ENCODE results near the gene MAD2L1.

Gene MAD2L1

GRCh38 chr4:120057416-120057815 is 9.2 kb downstream of the MAD2L1 start:
- no peak for DNase-seq

DNA sequence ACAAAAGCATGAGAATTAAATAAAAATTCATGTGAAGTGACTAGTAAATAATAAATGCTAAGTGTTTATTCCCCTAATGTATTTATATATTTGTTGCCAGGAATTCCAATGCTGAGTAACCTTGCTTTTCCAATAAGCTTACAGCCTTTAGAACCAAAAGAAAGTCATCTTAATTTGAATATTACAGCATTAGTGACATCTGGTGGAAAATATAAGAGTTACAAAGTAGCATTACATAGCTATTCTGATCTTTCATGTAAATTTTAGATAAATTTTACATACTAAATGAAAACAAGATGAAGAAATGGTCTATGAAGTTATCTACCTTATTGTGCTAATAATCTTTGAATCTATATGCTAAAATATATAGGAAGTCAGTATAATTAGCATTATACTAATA is 10.4 kb downstream of the MAD2L1 start:
- DNase-seq = no peak

GRCh38 chr4:120055795-120056194 is 10.9 kb downstream of the MAD2L1 start:
- no peak for DNase-seq

DNA sequence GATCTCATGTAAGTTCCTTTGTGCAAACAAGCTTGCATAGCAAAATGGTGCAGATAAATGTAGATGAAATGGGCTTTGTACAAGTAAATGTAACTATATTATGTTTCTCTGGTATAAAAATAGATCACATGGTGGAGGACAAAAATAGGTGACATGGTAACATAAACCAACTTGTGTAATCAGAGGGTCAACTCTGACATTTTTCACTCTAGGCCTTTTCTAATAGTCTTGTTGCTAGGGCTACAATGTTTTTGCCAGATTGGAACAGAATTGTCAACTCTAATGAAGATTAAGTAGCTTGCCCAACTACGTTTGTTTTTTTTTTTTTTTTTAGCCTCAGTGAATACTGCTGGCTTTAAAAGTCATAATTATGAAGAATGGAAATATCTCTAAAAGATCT is 11.5 kb downstream of the MAD2L1 start:
- no peak for DNase-seq

DNA sequence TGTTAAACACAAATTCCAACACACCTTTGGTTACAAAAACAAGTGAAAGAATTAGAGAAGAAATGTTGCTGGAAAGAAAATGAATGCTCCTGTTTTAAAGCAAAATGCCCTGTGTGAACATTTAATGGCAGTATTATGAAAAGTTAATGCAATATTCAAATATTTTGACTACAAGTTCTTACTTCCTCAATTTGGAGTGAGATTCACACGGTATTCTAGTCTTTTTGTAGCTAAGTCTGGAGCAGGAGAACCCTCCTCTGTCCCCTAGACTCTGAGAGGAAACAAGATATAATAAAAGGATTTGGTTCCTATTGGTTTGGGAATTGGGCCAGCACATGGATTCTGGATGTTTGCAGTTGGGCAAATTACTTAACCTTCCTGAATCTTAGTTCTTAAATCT is 12.7 kb downstream of the MAD2L1 start:
- no peak for DNase-seq

DNA sequence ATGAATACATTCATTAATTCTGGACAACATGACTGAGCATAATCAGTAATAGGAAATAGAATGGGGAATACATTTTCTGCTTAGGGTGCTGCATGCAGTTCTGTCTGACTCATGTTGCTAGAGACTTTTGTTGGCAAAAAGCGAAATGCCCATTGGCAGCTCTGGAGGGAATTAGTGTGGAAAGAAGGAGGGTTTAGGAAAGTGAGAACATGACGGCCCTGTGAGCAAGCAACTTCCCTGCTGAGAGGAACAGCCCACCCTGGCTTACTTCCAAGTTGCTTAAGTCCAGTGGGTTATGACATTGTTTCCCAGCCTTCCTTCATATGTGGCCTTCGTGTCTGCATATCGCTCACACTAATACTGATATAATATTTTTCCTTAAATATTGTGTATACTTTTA is 13.8 kb downstream of the MAD2L1 start:
- no peak for DNase-seq

- DNase-seq = no peak
Measured at GRCh38 chr4:120051253-120051652, 15.4 kb downstream of the MAD2L1 start.

- peak; percentile 22 to 77 (median 46) for DNase-seq
Measured at GRCh38 chr4:120049732-120050494, 16.7 kb downstream of the MAD2L1 start.

GRCh38 chr4:120043828-120044227 is 22.8 kb downstream of the MAD2L1 start:
- DNase-seq = no peak

- DNase-seq = no peak
Measured at GRCh38 chr4:120037411-120037810, 29.2 kb downstream of the MAD2L1 start.

- DNase-seq = no peak
Measured at GRCh38 chr4:120034913-120035312, 31.7 kb downstream of the MAD2L1 start.

DNA sequence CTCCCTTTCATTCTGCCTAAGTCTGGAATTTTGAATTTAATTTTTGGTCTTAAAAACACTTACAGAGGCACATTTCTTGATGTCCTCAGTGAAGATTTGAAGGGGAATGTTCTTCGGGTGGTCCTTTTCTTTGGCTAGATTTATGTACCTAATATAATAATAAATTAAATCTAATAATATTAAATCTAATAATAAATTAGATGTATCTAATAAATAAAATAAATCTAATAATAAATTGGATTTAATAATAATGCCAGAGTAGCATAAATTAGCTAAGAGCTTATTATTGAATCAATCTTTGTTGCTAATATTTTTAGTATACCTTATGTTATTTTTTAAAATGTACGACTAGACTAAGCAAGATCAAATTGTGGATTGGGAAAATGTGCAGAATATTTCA is 39.8 kb downstream of the MAD2L1 start:
- no peak for DNase-seq

- DNase-seq = no peak
Measured at GRCh38 chr4:120025516-120025915, 41.1 kb downstream of the MAD2L1 start.

DNA sequence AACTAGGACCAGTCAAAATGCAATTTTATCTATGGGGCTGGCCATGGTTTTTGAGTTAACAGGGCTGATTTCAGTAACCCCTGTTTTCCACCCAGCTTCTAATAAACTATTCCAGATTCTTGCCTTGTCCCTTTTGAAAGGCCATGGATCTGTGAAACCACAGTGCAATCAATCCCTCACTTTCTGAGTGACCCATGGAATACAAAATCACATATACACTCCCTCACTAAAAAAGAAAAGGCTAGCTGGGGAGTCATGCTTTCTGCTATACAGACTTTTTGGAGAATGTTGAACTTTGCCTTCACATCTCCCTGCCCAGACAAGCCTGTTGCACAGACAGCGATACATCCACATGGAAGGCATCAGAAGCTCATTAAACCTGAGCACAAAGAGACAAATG is 47.9 kb downstream of the MAD2L1 start:
- DNase-seq = no peak

DNA sequence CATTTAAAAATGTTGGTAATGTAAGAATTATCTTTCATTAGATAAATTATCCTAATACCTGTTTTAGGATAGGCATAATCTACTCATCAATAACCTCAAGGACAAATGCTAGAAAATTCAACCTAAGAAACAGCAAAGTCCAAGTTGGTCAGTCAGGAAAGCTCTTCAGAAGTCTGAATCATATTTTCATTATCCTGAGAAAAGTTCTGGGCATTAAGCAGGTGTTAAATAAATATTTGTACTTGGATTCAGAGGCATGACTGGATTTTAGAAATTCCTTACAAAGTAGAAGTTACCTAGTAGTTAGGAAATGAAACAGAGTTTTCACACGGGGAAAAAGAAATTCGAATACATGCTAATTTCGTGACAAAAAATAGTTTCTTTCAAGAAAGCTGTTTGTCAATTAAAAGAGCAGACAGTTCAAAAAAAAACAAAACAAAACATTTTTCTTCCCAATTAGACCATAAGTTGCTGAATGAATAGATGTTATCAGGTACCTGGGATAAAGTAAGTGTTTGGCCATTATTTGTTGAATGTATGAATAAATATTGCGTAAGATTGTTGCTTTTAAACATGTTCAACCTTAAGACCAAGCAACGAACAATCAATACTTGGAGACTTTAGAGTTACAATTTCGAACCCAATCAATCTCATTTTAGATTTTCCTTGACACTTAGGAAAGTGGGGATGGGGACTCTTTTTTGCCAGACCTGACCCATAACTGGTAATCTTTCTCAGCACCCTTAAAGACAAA is 48.5 kb downstream of the MAD2L1 start:
- DNase-seq = no peak

DNA sequence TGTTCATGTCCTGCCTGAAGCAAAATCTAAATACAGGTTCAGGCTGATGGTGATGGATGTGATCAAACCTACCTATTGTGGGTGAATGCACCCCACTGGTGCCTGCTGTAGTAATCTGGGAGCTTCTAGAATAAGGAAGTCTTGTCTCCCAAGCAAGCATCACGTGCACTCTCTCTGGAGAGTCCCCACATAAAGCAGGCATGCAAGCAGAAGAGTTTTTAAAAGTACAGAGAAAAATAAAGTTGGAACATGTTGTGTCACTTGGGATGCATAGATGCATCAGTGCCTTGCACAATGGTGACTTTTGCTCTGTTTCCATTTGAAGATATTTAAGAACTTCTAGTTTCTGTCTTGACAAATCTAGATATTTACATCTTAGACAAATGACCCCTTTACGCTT is 54.9 kb downstream of the MAD2L1 start:
- DNase-seq = no peak

GRCh38 chr4:120010646-120011045 is 56.0 kb downstream of the MAD2L1 start:
- no peak for DNase-seq

GRCh38 chr4:120009731-120010130 is 56.9 kb downstream of the MAD2L1 start:
- no peak for DNase-seq

- no peak for DNase-seq
Measured at GRCh38 chr4:120008957-120009356, 57.7 kb downstream of the MAD2L1 start.

GRCh38 chr4:120007896-120008436 is 58.7 kb downstream of the MAD2L1 start:
- DNase-seq = no peak

GRCh38 chr4:120007191-120007871 is 59.3 kb downstream of the MAD2L1 start:
- DNase-seq = no peak

All from stimulated activated naive CD4-positive, alpha-beta T cell (primary cell).